ENCODE data around the gene MAEA. TPM values are rescaled to one million over a fixed set of nuclear protein-coding genes. Genes with fewer than 3 reads are reported as not detected.

The MAEA gene
- total and polyA plus RNA-seq, 2 experiments from 2014 or later, result 49.8 to 99.0 TPM

DNA sequence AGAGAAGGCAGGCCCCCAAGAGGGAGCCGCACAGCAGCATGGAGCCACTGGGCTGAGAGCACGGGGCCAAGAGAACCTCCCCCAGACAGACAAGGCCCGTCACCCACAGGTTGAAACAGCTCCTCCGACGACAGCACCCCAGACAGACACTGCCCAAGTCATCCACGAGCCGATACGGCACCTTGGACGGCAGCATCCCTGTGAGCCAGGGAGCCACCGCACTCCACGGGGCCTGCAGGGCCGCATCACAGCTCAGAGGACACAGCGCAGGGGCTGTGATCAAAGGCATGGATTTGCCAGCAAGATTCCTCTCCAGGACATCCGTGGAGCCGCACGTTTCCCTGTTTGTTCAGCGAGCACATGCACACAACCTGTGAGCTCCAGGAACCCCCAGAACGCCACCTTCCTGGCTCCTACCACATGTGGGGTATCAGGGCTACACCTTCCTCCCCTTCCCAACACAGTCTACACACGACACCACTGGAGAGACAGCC is 44.7 kb upstream of the MAEA start:
- H3K4me3 Mint-ChIP-seq, result 0 out of 3 replicates have a peak overlapping the region, but pooled peaks have one; percentile 23
- H3K27me3 Mint-ChIP-seq (ENCODE audit: insufficient read depth, low read depth, poor library complexity), result peaks cover 8% of the 10 kb centered on the region
- Histone ChIP-seq H3K4me1 (ENCODE audit: insufficient read depth) (peaks cover 7% of the 10 kb centered on the region; the same call in 1 of the 2 replicates), H3K4me2 (no peak overlapping the region), H3K27ac (ENCODE audit: low read depth) (no peak overlapping the region), H3K36me3 (ENCODE audit: insufficient read depth) (no peaks in the 10 kb centered on the region), H3K79me2 (replicated peaks; ENCODE audit: insufficient read depth) (peaks cover 70% of the 10 kb centered on the region), H2AFZ (no peak overlapping the region), H4K20me1 (replicated peaks; ENCODE audit: insufficient read depth) (peaks cover 10% of the 10 kb centered on the region), H3K9me2 (ENCODE audit: insufficient read depth) (no peaks in the 10 kb centered on the region), H3F3A (replicated peaks; ENCODE audit: low read depth) (no peaks in the 10 kb centered on the region), H3K27me3 (ENCODE audit: insufficient read depth) (no peaks in the 10 kb centered on the region), H3K4me3 (no peak overlapping the region)
- ATAC-seq, result no peak
- peaks cover 9% of the 10 kb centered on the region for H3K36me3 Mint-ChIP-seq (ENCODE audit: low read depth)
- TF ChIP-seq, protein P1, sequence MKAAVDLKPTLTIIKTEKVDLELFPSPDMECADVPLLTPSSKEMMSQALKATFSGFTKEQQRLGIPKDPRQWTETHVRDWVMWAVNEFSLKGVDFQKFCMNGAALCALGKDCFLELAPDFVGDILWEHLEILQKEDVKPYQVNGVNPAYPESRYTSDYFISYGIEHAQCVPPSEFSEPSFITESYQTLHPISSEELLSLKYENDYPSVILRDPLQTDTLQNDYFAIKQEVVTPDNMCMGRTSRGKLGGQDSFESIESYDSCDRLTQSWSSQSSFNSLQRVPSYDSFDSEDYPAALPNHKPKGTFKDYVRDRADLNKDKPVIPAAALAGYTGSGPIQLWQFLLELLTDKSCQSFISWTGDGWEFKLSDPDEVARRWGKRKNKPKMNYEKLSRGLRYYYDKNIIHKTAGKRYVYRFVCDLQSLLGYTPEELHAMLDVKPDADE (IDR thresholded peaks at IDR 0.05), result no peak
- TF ChIP-seq, protein P2, sequence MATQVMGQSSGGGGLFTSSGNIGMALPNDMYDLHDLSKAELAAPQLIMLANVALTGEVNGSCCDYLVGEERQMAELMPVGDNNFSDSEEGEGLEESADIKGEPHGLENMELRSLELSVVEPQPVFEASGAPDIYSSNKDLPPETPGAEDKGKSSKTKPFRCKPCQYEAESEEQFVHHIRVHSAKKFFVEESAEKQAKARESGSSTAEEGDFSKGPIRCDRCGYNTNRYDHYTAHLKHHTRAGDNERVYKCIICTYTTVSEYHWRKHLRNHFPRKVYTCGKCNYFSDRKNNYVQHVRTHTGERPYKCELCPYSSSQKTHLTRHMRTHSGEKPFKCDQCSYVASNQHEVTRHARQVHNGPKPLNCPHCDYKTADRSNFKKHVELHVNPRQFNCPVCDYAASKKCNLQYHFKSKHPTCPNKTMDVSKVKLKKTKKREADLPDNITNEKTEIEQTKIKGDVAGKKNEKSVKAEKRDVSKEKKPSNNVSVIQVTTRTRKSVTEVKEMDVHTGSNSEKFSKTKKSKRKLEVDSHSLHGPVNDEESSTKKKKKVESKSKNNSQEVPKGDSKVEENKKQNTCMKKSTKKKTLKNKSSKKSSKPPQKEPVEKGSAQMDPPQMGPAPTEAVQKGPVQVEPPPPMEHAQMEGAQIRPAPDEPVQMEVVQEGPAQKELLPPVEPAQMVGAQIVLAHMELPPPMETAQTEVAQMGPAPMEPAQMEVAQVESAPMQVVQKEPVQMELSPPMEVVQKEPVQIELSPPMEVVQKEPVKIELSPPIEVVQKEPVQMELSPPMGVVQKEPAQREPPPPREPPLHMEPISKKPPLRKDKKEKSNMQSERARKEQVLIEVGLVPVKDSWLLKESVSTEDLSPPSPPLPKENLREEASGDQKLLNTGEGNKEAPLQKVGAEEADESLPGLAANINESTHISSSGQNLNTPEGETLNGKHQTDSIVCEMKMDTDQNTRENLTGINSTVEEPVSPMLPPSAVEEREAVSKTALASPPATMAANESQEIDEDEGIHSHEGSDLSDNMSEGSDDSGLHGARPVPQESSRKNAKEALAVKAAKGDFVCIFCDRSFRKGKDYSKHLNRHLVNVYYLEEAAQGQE (IDR thresholded peaks at IDR 0.05; ENCODE audit: unreplicated experiment), result no peak
- TF ChIP-seq EZH2phosphoT487 (IDR thresholded peaks at IDR 0.05; ENCODE audit: unreplicated experiment) (no peak), CREB1 (CRISPR knock-in tag; IDR thresholded peaks at IDR 0.05; ENCODE audit: low read depth) (no peak), JUNB (IDR thresholded peaks at IDR 0.05; ENCODE audit: unreplicated experiment) (no peak), EZH2 (IDR thresholded peaks at IDR 0.05; ENCODE audit: low read depth, unreplicated experiment) (no peak), NANOG (IDR thresholded peaks at IDR 0.05; ENCODE audit: borderline replicate concordance) (no peak), ZNF331 (CRISPR knock-in tag; IDR thresholded peaks at IDR 0.05; ENCODE audit: low read depth) (no peak), POLR2AphosphoS5 (IDR thresholded peaks at IDR 0.05; ENCODE audit: low read depth) (no peak), ZNF114 (CRISPR knock-in tag; IDR thresholded peaks at IDR 0.05) (no peak), STAT1 (IDR thresholded peaks at IDR 0.05; ENCODE audit: unreplicated experiment) (no peak)
- TF ChIP-seq, protein P3, sequence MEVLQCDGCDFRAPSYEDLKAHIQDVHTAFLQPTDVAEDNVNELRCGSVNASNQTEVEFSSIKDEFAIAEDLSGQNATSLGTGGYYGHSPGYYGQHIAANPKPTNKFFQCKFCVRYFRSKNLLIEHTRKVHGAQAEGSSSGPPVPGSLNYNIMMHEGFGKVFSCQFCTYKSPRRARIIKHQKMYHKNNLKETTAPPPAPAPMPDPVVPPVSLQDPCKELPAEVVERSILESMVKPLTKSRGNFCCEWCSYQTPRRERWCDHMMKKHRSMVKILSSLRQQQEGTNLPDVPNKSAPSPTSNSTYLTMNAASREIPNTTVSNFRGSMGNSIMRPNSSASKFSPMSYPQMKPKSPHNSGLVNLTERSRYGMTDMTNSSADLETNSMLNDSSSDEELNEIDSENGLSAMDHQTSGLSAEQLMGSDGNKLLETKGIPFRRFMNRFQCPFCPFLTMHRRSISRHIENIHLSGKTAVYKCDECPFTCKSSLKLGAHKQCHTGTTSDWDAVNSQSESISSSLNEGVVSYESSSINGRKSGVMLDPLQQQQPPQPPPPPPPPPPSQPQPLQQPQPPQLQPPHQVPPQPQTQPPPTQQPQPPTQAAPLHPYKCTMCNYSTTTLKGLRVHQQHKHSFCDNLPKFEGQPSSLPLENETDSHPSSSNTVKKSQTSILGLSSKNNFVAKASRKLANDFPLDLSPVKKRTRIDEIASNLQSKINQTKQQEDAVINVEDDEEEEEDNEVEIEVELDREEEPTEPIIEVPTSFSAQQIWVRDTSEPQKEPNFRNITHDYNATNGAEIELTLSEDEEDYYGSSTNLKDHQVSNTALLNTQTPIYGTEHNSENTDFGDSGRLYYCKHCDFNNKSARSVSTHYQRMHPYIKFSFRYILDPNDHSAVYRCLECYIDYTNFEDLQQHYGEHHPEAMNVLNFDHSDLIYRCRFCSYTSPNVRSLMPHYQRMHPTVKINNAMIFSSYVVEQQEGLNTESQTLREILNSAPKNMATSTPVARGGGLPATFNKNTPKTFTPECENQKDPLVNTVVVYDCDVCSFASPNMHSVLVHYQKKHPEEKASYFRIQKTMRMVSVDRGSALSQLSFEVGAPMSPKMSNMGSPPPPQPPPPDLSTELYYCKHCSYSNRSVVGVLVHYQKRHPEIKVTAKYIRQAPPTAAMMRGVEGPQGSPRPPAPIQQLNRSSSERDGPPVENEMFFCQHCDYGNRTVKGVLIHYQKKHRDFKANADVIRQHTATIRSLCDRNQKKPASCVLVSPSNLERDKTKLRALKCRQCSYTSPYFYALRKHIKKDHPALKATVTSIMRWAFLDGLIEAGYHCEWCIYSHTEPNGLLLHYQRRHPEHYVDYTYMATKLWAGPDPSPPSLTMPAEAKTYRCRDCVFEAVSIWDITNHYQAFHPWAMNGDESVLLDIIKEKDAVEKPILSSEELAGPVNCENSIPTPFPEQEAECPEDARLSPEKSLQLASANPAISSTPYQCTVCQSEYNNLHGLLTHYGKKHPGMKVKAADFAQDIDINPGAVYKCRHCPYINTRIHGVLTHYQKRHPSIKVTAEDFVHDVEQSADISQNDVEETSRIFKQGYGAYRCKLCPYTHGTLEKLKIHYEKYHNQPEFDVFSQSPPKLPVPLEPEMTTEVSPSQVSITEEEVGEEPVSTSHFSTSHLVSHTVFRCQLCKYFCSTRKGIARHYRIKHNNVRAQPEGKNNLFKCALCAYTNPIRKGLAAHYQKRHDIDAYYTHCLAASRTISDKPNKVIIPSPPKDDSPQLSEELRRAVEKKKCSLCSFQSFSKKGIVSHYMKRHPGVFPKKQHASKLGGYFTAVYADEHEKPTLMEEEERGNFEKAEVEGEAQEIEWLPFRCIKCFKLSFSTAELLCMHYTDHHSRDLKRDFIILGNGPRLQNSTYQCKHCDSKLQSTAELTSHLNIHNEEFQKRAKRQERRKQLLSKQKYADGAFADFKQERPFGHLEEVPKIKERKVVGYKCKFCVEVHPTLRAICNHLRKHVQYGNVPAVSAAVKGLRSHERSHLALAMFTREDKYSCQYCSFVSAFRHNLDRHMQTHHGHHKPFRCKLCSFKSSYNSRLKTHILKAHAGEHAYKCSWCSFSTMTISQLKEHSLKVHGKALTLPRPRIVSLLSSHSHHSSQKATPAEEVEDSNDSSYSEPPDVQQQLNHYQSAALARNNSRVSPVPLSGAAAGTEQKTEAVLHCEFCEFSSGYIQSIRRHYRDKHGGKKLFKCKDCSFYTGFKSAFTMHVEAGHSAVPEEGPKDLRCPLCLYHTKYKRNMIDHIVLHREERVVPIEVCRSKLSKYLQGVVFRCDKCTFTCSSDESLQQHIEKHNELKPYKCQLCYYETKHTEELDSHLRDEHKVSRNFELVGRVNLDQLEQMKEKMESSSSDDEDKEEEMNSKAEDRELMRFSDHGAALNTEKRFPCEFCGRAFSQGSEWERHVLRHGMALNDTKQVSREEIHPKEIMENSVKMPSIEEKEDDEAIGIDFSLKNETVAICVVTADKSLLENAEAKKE (CRISPR knock-in tag; IDR thresholded peaks at IDR 0.05), result no peak
- TF ChIP-seq, protein P4, sequence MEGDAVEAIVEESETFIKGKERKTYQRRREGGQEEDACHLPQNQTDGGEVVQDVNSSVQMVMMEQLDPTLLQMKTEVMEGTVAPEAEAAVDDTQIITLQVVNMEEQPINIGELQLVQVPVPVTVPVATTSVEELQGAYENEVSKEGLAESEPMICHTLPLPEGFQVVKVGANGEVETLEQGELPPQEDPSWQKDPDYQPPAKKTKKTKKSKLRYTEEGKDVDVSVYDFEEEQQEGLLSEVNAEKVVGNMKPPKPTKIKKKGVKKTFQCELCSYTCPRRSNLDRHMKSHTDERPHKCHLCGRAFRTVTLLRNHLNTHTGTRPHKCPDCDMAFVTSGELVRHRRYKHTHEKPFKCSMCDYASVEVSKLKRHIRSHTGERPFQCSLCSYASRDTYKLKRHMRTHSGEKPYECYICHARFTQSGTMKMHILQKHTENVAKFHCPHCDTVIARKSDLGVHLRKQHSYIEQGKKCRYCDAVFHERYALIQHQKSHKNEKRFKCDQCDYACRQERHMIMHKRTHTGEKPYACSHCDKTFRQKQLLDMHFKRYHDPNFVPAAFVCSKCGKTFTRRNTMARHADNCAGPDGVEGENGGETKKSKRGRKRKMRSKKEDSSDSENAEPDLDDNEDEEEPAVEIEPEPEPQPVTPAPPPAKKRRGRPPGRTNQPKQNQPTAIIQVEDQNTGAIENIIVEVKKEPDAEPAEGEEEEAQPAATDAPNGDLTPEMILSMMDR (conservative IDR thresholded peaks at IDR 0.05; ENCODE audit: low read depth in 2 of 2), result no peak
- H3K27ac Mint-ChIP-seq, result no peak overlapping the region
- peaks cover 11% of the 10 kb centered on the region for H3K4me1 Mint-ChIP-seq
- no peak for DNase-seq (ENCODE audit: low spot score)
- peaks cover 5% of the 10 kb centered on the region for H3K9me3 Mint-ChIP-seq
